ENCODE results near the gene HNF1B.

The HNF1B gene

DNA sequence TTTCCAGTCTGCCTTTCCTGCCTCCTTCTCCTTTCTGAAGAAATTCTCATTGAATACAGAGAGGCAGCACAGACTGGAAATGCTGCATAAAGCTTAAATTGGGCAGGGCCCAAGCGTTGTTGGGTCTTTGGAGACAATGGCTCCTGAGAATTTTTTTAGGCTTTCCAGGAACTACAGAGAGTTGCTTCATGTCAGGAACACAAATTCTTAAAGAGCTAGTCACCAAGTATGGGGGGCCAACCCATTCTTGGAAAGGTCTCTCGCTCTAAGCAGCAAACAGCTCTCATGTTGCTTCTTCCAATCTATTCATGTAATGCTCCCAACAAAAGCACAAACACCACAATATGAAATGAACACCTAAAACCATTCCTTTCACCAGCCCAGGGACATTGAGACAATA, 6.9 kb downstream of the HNF1B start:
- Histone ChIP-seq H3K79me2 (ENCODE audit: low read length) (no peaks in the 10 kb centered on the region), H3K9me2 (replicated peaks; ENCODE audit: insufficient read depth, low read length) (no peaks in the 10 kb centered on the region), H3K27me3 (replicated peaks; ENCODE audit: insufficient read depth, low read length) (no peaks in the 10 kb centered on the region), H3K27ac (ENCODE audit: low read length) (no peak overlapping the region), H3K36me3 (replicated peaks; ENCODE audit: insufficient read depth, low read length) (no peaks in the 10 kb centered on the region), H3K4me2 (ENCODE audit: low read depth, low read length) (no peak overlapping the region), H4K20me1 (ENCODE audit: insufficient read depth, low read length) (no peaks in the 10 kb centered on the region), H3K9ac (ENCODE audit: low read length) (no peak overlapping the region), H3K9me3 (replicated peaks; ENCODE audit: insufficient read depth, low read length) (no peaks in the 10 kb centered on the region), H3K4me3 (ENCODE audit: low read length) (no peak overlapping the region), H2AFZ (ENCODE audit: low read length) (no peak overlapping the region), H3K4me1 (ENCODE audit: low read length) (no peaks in the 10 kb centered on the region), H3F3A (ENCODE audit: insufficient read depth, low read length) (no peaks in the 10 kb centered on the region)
- TF ChIP-seq EZH2phosphoT487 (IDR thresholded peaks at IDR 0.05; ENCODE audit: low read length): no peak
- TF ChIP-seq EZH2 (optimal IDR thresholded peaks at IDR 0.05; ENCODE audit: low read depth, low read length): no peak
- TF ChIP-seq, protein P1, sequence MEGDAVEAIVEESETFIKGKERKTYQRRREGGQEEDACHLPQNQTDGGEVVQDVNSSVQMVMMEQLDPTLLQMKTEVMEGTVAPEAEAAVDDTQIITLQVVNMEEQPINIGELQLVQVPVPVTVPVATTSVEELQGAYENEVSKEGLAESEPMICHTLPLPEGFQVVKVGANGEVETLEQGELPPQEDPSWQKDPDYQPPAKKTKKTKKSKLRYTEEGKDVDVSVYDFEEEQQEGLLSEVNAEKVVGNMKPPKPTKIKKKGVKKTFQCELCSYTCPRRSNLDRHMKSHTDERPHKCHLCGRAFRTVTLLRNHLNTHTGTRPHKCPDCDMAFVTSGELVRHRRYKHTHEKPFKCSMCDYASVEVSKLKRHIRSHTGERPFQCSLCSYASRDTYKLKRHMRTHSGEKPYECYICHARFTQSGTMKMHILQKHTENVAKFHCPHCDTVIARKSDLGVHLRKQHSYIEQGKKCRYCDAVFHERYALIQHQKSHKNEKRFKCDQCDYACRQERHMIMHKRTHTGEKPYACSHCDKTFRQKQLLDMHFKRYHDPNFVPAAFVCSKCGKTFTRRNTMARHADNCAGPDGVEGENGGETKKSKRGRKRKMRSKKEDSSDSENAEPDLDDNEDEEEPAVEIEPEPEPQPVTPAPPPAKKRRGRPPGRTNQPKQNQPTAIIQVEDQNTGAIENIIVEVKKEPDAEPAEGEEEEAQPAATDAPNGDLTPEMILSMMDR (IDR thresholded peaks at IDR 0.05; ENCODE audit: low read length): no peak
- DNase-seq: no peak

GRCh38 chr17:37737081-37737480, 7.8 kb downstream of the HNF1B start:
- Histone ChIP-seq H4K20me1 (ENCODE audit: insufficient read depth, low read length) (no peaks in the 10 kb centered on the region), H3K4me1 (ENCODE audit: low read length) (no peaks in the 10 kb centered on the region), H3K4me3 (ENCODE audit: low read length) (no peak overlapping the region), H3F3A (ENCODE audit: insufficient read depth, low read length) (no peaks in the 10 kb centered on the region), H3K9me2 (replicated peaks; ENCODE audit: insufficient read depth, low read length) (no peaks in the 10 kb centered on the region), H3K36me3 (replicated peaks; ENCODE audit: insufficient read depth, low read length) (no peaks in the 10 kb centered on the region), H3K9ac (ENCODE audit: low read length) (no peak overlapping the region), H3K4me2 (ENCODE audit: low read depth, low read length) (no peak overlapping the region), H2AFZ (ENCODE audit: low read length) (no peak overlapping the region), H3K27ac (ENCODE audit: low read length) (no peak overlapping the region), H3K27me3 (replicated peaks; ENCODE audit: insufficient read depth, low read length) (no peaks in the 10 kb centered on the region), H3K79me2 (ENCODE audit: low read length) (no peaks in the 10 kb centered on the region), H3K9me3 (replicated peaks; ENCODE audit: insufficient read depth, low read length) (no peaks in the 10 kb centered on the region)
- TF ChIP-seq, protein P1 (IDR thresholded peaks at IDR 0.05; ENCODE audit: low read length): peak; percentile 22
- TF ChIP-seq EZH2phosphoT487 (IDR thresholded peaks at IDR 0.05; ENCODE audit: low read length): no peak
- TF ChIP-seq EZH2 (optimal IDR thresholded peaks at IDR 0.05; ENCODE audit: low read depth, low read length): no peak
- DNase-seq: no peak

- Histone ChIP-seq H3K27ac (ENCODE audit: low read length) (no peak overlapping the region), H3K4me2 (ENCODE audit: low read depth, low read length) (no peak overlapping the region), H2AFZ (ENCODE audit: low read length) (no peak overlapping the region), H3K27me3 (replicated peaks; ENCODE audit: insufficient read depth, low read length) (no peaks in the 10 kb centered on the region), H3K9me3 (replicated peaks; ENCODE audit: insufficient read depth, low read length) (no peaks in the 10 kb centered on the region), H3F3A (ENCODE audit: insufficient read depth, low read length) (no peaks in the 10 kb centered on the region), H3K9me2 (replicated peaks; ENCODE audit: insufficient read depth, low read length) (no peaks in the 10 kb centered on the region), H3K4me3 (ENCODE audit: low read length) (no peak overlapping the region), H3K79me2 (ENCODE audit: low read length) (no peaks in the 10 kb centered on the region), H3K4me1 (ENCODE audit: low read length) (no peaks in the 10 kb centered on the region), H3K36me3 (replicated peaks; ENCODE audit: insufficient read depth, low read length) (no peaks in the 10 kb centered on the region), H4K20me1 (ENCODE audit: insufficient read depth, low read length) (no peaks in the 10 kb centered on the region), H3K9ac (ENCODE audit: low read length) (no peak overlapping the region)
- TF ChIP-seq, protein P1 (IDR thresholded peaks at IDR 0.05; ENCODE audit: low read length): no peak
- TF ChIP-seq EZH2phosphoT487 (IDR thresholded peaks at IDR 0.05; ENCODE audit: low read length) (no peak), EZH2 (optimal IDR thresholded peaks at IDR 0.05; ENCODE audit: low read depth, low read length) (no peak)
- no peak for DNase-seq
These were observed 8.4 kb downstream of the HNF1B start for GRCh38 chr17:37736428-37736827.
